ENCODE measurements around the gene MKKS. TPM values are rescaled to one million over a fixed set of nuclear protein-coding genes. Genes with fewer than 3 reads are reported as not detected.

Gene MKKS
- total and polyA plus RNA-seq, 4 donors, result 18.6 to 42.3 (median 35.7) TPM

DNA sequence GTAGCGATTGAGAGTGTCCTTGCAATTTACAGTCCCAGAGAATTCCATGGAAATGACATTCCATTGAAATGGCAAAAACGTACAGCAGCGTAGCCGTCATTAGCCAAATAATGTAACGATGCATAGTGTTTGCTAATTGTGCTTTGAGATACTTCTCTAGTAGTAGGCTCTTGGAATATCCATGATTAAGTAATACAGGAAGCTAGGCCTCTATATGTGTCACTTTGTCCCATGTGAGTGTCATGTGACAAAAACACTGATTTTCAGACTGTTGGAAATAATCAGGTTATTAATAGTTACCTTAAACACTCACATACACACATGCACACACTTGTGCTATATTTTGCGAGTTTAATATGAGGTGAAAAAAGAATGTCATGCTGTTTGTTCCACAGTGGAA, 36.3 kb upstream of the MKKS start:
- H3K4me1 ChIP-seq (ENCODE audit: control insufficient read depth, insufficient read depth, low read length), result peaks cover 4% of the 10 kb centered on the region
- H3K4me3 ChIP-seq (ENCODE audit: low read depth, low read length), result no peak overlapping the region
- no peaks in the 10 kb centered on the region for H3K36me3 ChIP-seq (ENCODE audit: control insufficient read depth, insufficient read depth, low read length)
- no peak for DNase-seq (ENCODE audit: low read depth in 4 of 6, low spot score in 6 of 6)
- H3K27me3 ChIP-seq (ENCODE audit: control insufficient read depth, insufficient read depth, low read length), result no peaks in the 10 kb centered on the region
- 84% methylated on average over 4 of the region's 6 CpGs for WGBS (ENCODE audit: insufficient coverage)
- H3K9me3 ChIP-seq (ENCODE audit: control insufficient read depth, insufficient read depth, low read length), result no peaks in the 10 kb centered on the region
- H3K27ac ChIP-seq (ENCODE audit: low read depth, low read length), result no peak overlapping the region

DNA sequence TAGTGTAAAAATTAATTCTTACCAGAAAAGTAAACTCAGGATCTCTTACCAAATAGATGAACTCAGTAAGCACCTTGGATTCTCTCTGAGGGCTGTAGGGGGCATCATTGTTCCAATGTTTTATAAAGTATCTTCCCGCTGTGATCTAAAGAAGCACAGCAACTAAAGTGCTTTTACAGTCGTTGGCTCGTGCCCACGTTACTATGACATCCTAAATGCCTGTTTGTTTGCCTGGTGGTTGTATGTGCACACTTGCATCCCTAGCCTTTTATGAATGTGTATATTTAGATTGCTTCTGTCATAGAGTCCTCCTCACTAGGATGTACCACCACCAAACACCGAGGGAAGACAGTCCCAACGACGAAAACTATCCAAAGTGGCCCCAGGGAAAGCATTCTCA, 35.6 kb upstream of the MKKS start:
- Histone ChIP-seq H3K9me3 (ENCODE audit: control insufficient read depth, insufficient read depth, low read length) (no peaks in the 10 kb centered on the region), H3K27ac (ENCODE audit: low read depth, low read length) (peak overlapping the region; percentile 63), H3K36me3 (ENCODE audit: control insufficient read depth, insufficient read depth, low read length) (no peaks in the 10 kb centered on the region), H3K4me3 (ENCODE audit: low read depth, low read length) (no peak overlapping the region), H3K4me1 (ENCODE audit: control insufficient read depth, insufficient read depth, low read length) (peaks cover 4% of the 10 kb centered on the region), H3K27me3 (ENCODE audit: control insufficient read depth, insufficient read depth, low read length) (no peaks in the 10 kb centered on the region)
- peak; percentile 74 to 97 (median 83) for DNase-seq (ENCODE audit: low read depth in 4 of 6, low spot score in 6 of 6)
- WGBS (ENCODE audit: insufficient coverage), result 8% methylated on average over 4 of the region's 7 CpGs

DNA sequence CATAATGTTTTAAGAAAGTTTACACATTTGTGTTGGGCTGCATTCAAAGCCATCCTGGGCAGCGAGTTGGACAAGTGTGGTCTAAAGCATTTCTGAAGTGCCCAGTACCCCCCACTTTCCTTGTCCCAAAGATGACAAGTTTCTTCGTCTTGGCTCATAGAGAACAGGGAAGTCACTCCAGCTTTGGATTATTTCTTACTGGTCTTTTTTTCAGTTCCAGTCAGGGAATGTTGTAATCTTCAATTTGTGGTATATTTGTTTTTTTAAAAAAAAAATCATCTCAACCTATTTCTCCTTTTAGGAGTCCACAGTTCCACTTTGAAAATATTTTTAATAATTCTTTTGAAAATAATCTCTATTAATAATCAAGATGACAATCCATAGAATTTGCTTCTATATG, 35.0 kb upstream of the MKKS start:
- DNase-seq (ENCODE audit: low read depth in 4 of 6, low spot score in 6 of 6), result no peak
- H3K36me3 ChIP-seq (ENCODE audit: control insufficient read depth, insufficient read depth, low read length), result no peaks in the 10 kb centered on the region
- no peaks in the 10 kb centered on the region for H3K9me3 ChIP-seq (ENCODE audit: control insufficient read depth, insufficient read depth, low read length)
- WGBS (ENCODE audit: insufficient coverage), result 67% methylated on average over 1 of the region's 2 CpGs
- H3K4me3 ChIP-seq (ENCODE audit: low read depth, low read length), result no peak overlapping the region
- H3K27ac ChIP-seq (ENCODE audit: low read depth, low read length), result no peak overlapping the region
- H3K27me3 ChIP-seq (ENCODE audit: control insufficient read depth, insufficient read depth, low read length), result no peaks in the 10 kb centered on the region
- peaks cover 4% of the 10 kb centered on the region for H3K4me1 ChIP-seq (ENCODE audit: control insufficient read depth, insufficient read depth, low read length)

DNA sequence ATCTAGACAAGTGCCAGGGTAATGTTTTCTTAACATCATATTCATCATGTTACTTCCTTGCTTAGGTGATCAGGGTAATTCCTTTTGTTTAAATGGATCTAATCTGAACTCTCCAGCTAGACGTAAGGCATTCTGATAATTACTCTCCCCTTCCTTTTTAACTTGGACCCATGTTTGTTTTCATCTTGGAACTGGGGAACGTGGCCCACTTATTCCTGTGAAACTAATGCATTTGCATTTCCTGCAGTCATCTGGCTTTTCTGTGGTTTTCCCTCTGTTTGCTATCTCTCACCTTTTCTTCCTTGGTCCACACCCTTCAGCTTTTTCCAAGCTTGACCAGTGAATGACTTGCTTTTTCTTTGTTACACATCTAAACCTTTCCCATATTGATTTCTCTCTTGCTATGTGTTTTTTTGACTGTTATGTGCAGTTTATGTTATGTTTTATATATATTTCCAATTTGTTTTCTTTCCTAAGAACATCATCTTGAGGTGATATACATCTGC, 34.4 kb upstream of the MKKS start:
- peak overlapping the region; percentile 53 for H3K27ac ChIP-seq (ENCODE audit: low read depth, low read length)
- H3K9me3 ChIP-seq (ENCODE audit: control insufficient read depth, insufficient read depth, low read length), result no peaks in the 10 kb centered on the region
- peaks cover 4% of the 10 kb centered on the region for H3K4me1 ChIP-seq (ENCODE audit: control insufficient read depth, insufficient read depth, low read length)
- H3K36me3 ChIP-seq (ENCODE audit: control insufficient read depth, insufficient read depth, low read length), result no peaks in the 10 kb centered on the region
- WGBS (ENCODE audit: insufficient coverage), result 63% methylated on average over 2 of the region's 2 CpGs
- no peak for DNase-seq (ENCODE audit: low read depth in 4 of 6, low spot score in 6 of 6)
- no peaks in the 10 kb centered on the region for H3K27me3 ChIP-seq (ENCODE audit: control insufficient read depth, insufficient read depth, low read length)
- no peak overlapping the region for H3K4me3 ChIP-seq (ENCODE audit: low read depth, low read length)

DNA sequence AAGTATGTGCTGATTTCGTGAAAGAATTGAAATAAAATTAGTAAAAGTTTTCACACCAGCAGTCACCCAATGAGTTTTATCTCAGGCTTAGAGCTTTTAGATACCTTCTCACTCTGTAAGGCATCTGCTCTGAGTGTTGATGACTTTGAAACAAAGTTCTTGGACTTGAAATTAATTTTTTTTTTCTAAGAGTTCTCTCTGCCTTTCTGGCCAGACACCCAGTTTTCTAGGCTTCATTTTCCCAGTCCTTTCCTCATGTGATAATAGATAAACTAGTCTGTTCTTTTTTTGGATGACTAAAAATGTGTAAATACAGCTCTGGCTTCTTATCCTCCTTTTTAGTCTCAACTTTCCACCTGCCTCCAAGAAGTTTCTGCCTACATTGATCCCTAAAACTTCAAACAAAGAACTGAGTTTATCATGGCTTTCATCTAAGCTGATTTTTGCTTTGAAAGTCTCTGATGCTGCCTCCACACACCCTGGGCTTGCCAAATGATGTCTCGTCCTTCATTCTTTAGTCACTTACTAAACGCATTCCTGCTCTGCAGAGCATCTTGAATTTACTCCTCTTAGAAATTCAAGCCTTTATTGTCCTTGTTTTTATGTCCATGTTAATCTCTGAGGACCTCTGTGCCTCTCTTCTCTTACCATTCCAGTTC, 33.8 kb upstream of the MKKS start:
- DNase-seq (ENCODE audit: low read depth in 4 of 6, low spot score in 6 of 6), result no peak
- H3K4me3 ChIP-seq (ENCODE audit: low read depth, low read length), result no peak overlapping the region
- no peaks in the 10 kb centered on the region for H3K36me3 ChIP-seq (ENCODE audit: control insufficient read depth, insufficient read depth, low read length)
- H3K27me3 ChIP-seq (ENCODE audit: control insufficient read depth, insufficient read depth, low read length), result no peaks in the 10 kb centered on the region
- WGBS (ENCODE audit: insufficient coverage), result 60% methylated on average over 2 of the region's 3 CpGs
- H3K4me1 ChIP-seq (ENCODE audit: control insufficient read depth, insufficient read depth, low read length), result peaks cover 4% of the 10 kb centered on the region
- no peaks in the 10 kb centered on the region for H3K9me3 ChIP-seq (ENCODE audit: control insufficient read depth, insufficient read depth, low read length)
- H3K27ac ChIP-seq (ENCODE audit: low read depth, low read length), result peak overlapping the region; percentile 53

DNA sequence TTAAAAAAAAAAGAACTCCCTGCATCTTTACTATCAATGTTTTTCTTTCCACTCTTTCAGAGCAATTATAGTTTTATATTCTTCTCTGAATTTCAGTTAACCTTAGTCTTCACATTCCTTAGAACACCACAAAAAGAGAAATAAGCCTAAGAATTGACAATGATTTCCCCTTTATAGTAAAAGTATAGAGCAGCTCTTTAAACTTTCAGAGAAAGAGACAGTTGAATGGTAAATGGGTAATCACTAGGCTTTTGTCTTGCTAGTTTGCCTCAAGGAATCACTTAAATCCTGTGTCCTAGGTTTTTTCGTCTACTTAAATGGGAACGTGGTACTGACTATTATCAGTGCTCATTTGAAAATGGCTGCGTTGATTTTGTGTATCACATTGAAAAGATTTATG, 32.8 kb upstream of the MKKS start:
- no peaks in the 10 kb centered on the region for H3K36me3 ChIP-seq (ENCODE audit: control insufficient read depth, insufficient read depth, low read length)
- H3K27ac ChIP-seq (ENCODE audit: low read depth, low read length), result peak overlapping the region; percentile 50
- WGBS (ENCODE audit: insufficient coverage), result no CpG with 5 or more reads among the region's 3 CpGs
- no peaks in the 10 kb centered on the region for H3K27me3 ChIP-seq (ENCODE audit: control insufficient read depth, insufficient read depth, low read length)
- no peak for DNase-seq (ENCODE audit: low read depth in 4 of 6, low spot score in 6 of 6)
- peaks cover 4% of the 10 kb centered on the region for H3K4me1 ChIP-seq (ENCODE audit: control insufficient read depth, insufficient read depth, low read length)
- H3K4me3 ChIP-seq (ENCODE audit: low read depth, low read length), result no peak overlapping the region
- no peaks in the 10 kb centered on the region for H3K9me3 ChIP-seq (ENCODE audit: control insufficient read depth, insufficient read depth, low read length)

DNA sequence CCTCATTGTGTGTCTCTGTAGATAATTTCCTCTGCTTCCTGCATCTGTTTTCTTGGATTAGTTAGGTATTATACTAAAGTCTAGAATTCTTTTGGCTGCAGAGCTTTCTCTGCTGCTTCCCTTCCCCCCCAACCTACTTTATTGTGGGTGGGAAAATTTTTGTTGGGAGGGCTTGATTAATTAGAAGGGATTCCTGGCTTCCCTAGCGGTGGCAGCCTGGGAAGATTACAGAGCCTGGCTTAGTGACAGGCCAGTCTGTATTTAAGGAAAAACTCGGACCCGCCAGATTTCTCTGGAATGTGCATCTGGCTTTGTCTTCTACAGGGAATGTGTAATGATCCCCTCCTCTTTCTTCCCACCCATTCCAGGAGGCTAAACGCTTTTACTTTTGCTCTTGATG, 32.3 kb upstream of the MKKS start:
- 60% methylated on average over 1 of the region's 4 CpGs for WGBS (ENCODE audit: insufficient coverage)
- DNase-seq (ENCODE audit: low read depth in 4 of 6, low spot score in 6 of 6), result peak in 2 of 6 donors; percentile 35 to 69

DNA sequence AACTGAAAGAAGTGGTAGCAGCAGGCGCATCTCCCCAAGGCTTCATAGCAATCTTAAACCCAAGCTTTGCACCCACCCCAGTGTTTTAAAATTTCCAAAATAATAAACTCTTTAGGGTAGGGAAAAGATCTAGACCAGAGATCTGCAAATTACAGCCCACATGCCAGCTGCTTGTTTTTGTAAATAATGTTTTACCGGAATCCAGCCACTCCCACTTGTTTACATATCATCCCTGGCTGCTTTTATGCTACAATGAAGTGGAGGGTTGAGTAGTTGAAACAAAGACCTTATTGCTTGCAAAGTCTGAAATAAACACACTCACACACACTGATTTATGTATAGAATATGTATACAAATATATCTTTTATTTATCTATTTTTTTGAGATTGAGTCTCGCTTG, 31.1 kb upstream of the MKKS start:
- Histone ChIP-seq H3K27me3 (ENCODE audit: control insufficient read depth, insufficient read depth, low read length) (no peaks in the 10 kb centered on the region), H3K4me3 (ENCODE audit: low read depth, low read length) (no peak overlapping the region), H3K9me3 (ENCODE audit: control insufficient read depth, insufficient read depth, low read length) (no peaks in the 10 kb centered on the region), H3K4me1 (ENCODE audit: control insufficient read depth, insufficient read depth, low read length) (peaks cover 4% of the 10 kb centered on the region), H3K36me3 (ENCODE audit: control insufficient read depth, insufficient read depth, low read length) (no peaks in the 10 kb centered on the region), H3K27ac (ENCODE audit: low read depth, low read length) (no peak overlapping the region)
- WGBS (ENCODE audit: insufficient coverage), result 100% methylated on average over 1 of the region's 3 CpGs
- DNase-seq (ENCODE audit: low read depth in 4 of 6, low spot score in 6 of 6), result no peak

More for the DNA sequence above, 32.3 kb upstream of the MKKS start:
- Histone ChIP-seq H3K4me1 (ENCODE audit: control insufficient read depth, insufficient read depth, low read length) (peaks cover 4% of the 10 kb centered on the region), H3K27me3 (ENCODE audit: control insufficient read depth, insufficient read depth, low read length) (no peaks in the 10 kb centered on the region), H3K27ac (ENCODE audit: low read depth, low read length) (peak overlapping the region; percentile 50), H3K9me3 (ENCODE audit: control insufficient read depth, insufficient read depth, low read length) (no peaks in the 10 kb centered on the region), H3K36me3 (ENCODE audit: control insufficient read depth, insufficient read depth, low read length) (no peaks in the 10 kb centered on the region), H3K4me3 (ENCODE audit: low read depth, low read length) (no peak overlapping the region)

DNA sequence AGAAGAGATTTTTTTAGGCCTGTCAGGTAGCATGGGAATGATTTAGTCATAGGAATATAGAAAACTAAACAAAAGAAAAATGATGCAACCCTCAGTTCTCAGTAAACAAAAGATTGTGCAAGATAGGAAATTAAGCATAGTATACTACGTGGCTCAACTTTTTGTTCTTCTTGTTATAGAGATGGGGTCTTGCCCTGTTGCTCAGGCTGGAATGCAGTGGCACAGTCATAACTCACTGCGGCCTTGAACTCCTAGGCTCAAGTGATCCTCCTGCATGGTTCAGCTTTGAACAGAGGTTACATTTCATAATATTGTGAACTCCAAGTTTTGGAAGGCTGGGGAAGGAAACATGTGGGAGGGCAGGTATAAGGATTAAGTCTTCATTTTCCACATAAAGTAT, 29.6 kb upstream of the MKKS start:
- no peak overlapping the region for H3K4me3 ChIP-seq (ENCODE audit: low read depth, low read length)
- H3K27ac ChIP-seq (ENCODE audit: low read depth, low read length), result no peak overlapping the region
- no peak for DNase-seq (ENCODE audit: low read depth in 4 of 6, low spot score in 6 of 6)
- no peaks in the 10 kb centered on the region for H3K4me1 ChIP-seq (ENCODE audit: control insufficient read depth, insufficient read depth, low read length)
- H3K9me3 ChIP-seq (ENCODE audit: control insufficient read depth, insufficient read depth, low read length), result no peaks in the 10 kb centered on the region
- H3K36me3 ChIP-seq (ENCODE audit: control insufficient read depth, insufficient read depth, low read length), result no peaks in the 10 kb centered on the region
- 100% methylated on average over 2 of the region's 2 CpGs for WGBS (ENCODE audit: insufficient coverage)
- H3K27me3 ChIP-seq (ENCODE audit: control insufficient read depth, insufficient read depth, low read length), result no peaks in the 10 kb centered on the region

DNA sequence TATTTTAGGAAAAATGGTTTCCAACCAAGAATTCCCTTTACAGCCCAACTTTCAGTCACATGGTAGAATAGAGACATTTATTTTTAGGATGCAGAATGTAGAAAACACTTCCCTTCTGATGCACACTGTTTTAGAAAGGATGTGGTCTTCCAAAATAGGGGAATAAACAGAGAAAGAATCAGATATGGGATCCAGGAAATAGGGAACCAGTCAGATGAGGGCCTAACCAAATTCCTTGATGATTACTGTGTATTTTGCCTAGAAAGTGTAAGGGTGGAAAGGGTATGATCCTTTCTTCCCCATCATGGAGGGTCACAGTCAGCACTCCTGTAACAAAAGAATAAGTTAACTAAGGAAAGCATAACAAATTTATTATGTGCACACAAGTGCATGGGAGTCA, 28.5 kb upstream of the MKKS start:
- no peak for DNase-seq (ENCODE audit: low read depth in 4 of 6, low spot score in 6 of 6)

More for the DNA sequence above, 28.5 kb upstream of the MKKS start:
- no peaks in the 10 kb centered on the region for H3K36me3 ChIP-seq (ENCODE audit: control insufficient read depth, insufficient read depth, low read length)
- no peaks in the 10 kb centered on the region for H3K27me3 ChIP-seq (ENCODE audit: control insufficient read depth, insufficient read depth, low read length)
- no peak overlapping the region for H3K4me3 ChIP-seq (ENCODE audit: low read depth, low read length)
- no peaks in the 10 kb centered on the region for H3K4me1 ChIP-seq (ENCODE audit: control insufficient read depth, insufficient read depth, low read length)
- H3K27ac ChIP-seq (ENCODE audit: low read depth, low read length), result no peak overlapping the region
- no peaks in the 10 kb centered on the region for H3K9me3 ChIP-seq (ENCODE audit: control insufficient read depth, insufficient read depth, low read length)
